Astrocyte (in vitro differentiated cells and primary cell): ENCODE measurements around the gene EPHB1. TPM values are rescaled to one million over a fixed set of nuclear protein-coding genes. Genes with fewer than 3 reads are reported as not detected.

ENCODE experiments used
- DNase-seq: peaks from one replicate; pipeline ENCODE4 v3.0.0-alpha.2; 2010; ENCODE audit warnings: low read depth
- FAIRE-seq: peaks from 2 replicates; lab custom pipeline; 2011; peaks lifted over from hg19 to GRCh38; lab: Jason Lieb, UNC
- H2AFZ ChIP-seq: 2 replicates; pipeline ENCODE4 v1.6.0; 2012; ENCODE audit warnings: low read depth, low read length, inconsistent platforms
- H3K27ac ChIP-seq: 2 replicates; pipeline ENCODE4 v1.5.1; 2011; ENCODE audit warnings: low read depth, low read length, inconsistent platforms
- H3K27me3 ChIP-seq: 2 replicates; pipeline ENCODE4 v1.6.0; 2011; ENCODE audit warnings: low read length, inconsistent platforms; ENCODE audit not compliant: insufficient read depth
- H3K36me3 ChIP-seq: 2 replicates; pipeline ENCODE4 v1.5.1; 2011; ENCODE audit warnings: low read length, inconsistent platforms; ENCODE audit not compliant: insufficient read depth
- H3K4me1 ChIP-seq: 2 replicates; pipeline ENCODE4 v1.5.1; 2011; ENCODE audit warnings: low read length, inconsistent platforms; ENCODE audit not compliant: insufficient read depth
- H3K4me2 ChIP-seq: 2 replicates; pipeline ENCODE4 v1.6.0; 2012; ENCODE audit warnings: low read length, inconsistent platforms
- H3K4me3 ChIP-seq: 2 replicates; pipeline ENCODE4 v1.5.1; 2011; ENCODE audit warnings: low read depth, mild to moderate bottlenecking, low read length, inconsistent platforms; ENCODE audit not compliant: insufficient read depth
- H3K79me2 ChIP-seq: 2 replicates; pipeline ENCODE4 v1.6.0; 2012; ENCODE audit warnings: mild to moderate bottlenecking, low read length, inconsistent platforms; ENCODE audit not compliant: insufficient read depth
- H3K9ac ChIP-seq: 2 replicates; pipeline ENCODE4 v1.6.0; 2012; ENCODE audit warnings: mild to moderate bottlenecking, low read length, inconsistent platforms
- H3K9me3 ChIP-seq: 2 replicates; pipeline ENCODE4 v1.5.1; 2012; ENCODE audit warnings: low read depth, mild to moderate bottlenecking, low read length, inconsistent platforms; ENCODE audit not compliant: insufficient read depth
- H4K20me1 ChIP-seq: 2 replicates; pipeline ENCODE4 v1.6.0; 2012; ENCODE audit warnings: low read length, inconsistent platforms; ENCODE audit not compliant: insufficient read depth
- H3K27ac Mint-ChIP-seq: one replicate; pipeline ENCODE4 v1.8.0; 2021; ENCODE audit warnings: mild to moderate bottlenecking, mixed read lengths; ENCODE audit not compliant: unreplicated experiment
- H3K27me3 Mint-ChIP-seq: one replicate; pipeline ENCODE4 v1.8.0; 2021; ENCODE audit warnings: low read depth, mixed read lengths; ENCODE audit not compliant: unreplicated experiment
- H3K36me3 Mint-ChIP-seq: one replicate; pipeline ENCODE4 v1.8.0; 2021; ENCODE audit warnings: low read depth, mixed read lengths; ENCODE audit not compliant: unreplicated experiment
- H3K4me1 Mint-ChIP-seq: one replicate; pipeline ENCODE4 v1.8.0; 2021; ENCODE audit warnings: low read depth, mixed read lengths; ENCODE audit not compliant: unreplicated experiment
- H3K4me3 Mint-ChIP-seq: one replicate; pipeline ENCODE4 v1.8.0; 2021; ENCODE audit warnings: mild to moderate bottlenecking, moderate library complexity, mixed read lengths; ENCODE audit not compliant: unreplicated experiment
- H3K9me3 Mint-ChIP-seq: one replicate; pipeline ENCODE4 v1.8.0; 2021; ENCODE audit warnings: mild to moderate bottlenecking, mixed read lengths; ENCODE audit not compliant: unreplicated experiment
- EZH2 ChIP-seq: IDR thresholded peaks from 2 replicates; pipeline ENCODE4 v1.6.1; 2012; ENCODE audit warnings: mild to moderate bottlenecking, low read length, inconsistent platforms; ENCODE audit not compliant: insufficient read depth
- total RNA-seq: library from RNA; stranded (reverse); gene quantifications from 2 replicates; pipeline ENCODE4 v1.2.1, GENCODE V29; 2021
- TF ChIP-seq, protein P1 (sequence below): IDR thresholded peaks from 2 replicates; pipeline ENCODE4 v1.5.1; 2011; ENCODE audit warnings: low read depth, mild to moderate bottlenecking, inconsistent platforms, low read length, moderate library complexity; ENCODE audit not compliant: insufficient read depth

Gene EPHB1
- total RNA-seq, 1 donor from 2014 or later, result 4.1 TPM

DNA sequence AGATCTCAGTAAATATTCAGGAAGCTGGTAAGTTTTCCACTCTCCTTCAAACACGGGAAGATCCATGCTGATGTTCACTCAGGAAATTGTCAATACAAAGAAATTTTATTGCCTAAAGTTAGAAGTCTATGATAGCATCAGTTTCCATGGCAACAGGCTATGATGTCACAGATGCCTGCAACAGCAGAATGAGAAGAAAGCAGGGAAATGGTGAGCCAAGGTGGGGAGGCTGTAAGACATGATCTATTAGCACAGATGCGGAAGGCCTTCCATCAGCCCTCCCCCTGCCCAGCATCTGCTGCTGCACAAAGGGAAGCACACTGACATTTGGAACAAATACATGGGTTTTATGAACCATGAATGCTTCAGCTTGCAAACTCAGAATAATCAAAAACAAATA lies 28.6 kb downstream of the EPHB1 start:
- H3K36me3 ChIP-seq, result no peaks in the 10 kb centered on the region
- H3K4me2 ChIP-seq, result no peak overlapping the region
- no peaks in the 10 kb centered on the region for H3K4me1 ChIP-seq
- no peak overlapping the region for H3K4me3 ChIP-seq
- no peak for DNase-seq
- no peaks in the 10 kb centered on the region for H4K20me1 ChIP-seq
- H3K9me3 Mint-ChIP-seq, result no peaks in the 10 kb centered on the region
- H3K27me3 Mint-ChIP-seq, result peaks cover 11% of the 10 kb centered on the region
- no peak overlapping the region for H3K4me3 Mint-ChIP-seq
- no peaks in the 10 kb centered on the region for H3K4me1 Mint-ChIP-seq
- FAIRE-seq, result no peak
- no peaks in the 10 kb centered on the region for H3K27me3 ChIP-seq
- H3K79me2 ChIP-seq, result no peaks in the 10 kb centered on the region
- no peak for TF ChIP-seq EZH2
- TF ChIP-seq, protein P1, sequence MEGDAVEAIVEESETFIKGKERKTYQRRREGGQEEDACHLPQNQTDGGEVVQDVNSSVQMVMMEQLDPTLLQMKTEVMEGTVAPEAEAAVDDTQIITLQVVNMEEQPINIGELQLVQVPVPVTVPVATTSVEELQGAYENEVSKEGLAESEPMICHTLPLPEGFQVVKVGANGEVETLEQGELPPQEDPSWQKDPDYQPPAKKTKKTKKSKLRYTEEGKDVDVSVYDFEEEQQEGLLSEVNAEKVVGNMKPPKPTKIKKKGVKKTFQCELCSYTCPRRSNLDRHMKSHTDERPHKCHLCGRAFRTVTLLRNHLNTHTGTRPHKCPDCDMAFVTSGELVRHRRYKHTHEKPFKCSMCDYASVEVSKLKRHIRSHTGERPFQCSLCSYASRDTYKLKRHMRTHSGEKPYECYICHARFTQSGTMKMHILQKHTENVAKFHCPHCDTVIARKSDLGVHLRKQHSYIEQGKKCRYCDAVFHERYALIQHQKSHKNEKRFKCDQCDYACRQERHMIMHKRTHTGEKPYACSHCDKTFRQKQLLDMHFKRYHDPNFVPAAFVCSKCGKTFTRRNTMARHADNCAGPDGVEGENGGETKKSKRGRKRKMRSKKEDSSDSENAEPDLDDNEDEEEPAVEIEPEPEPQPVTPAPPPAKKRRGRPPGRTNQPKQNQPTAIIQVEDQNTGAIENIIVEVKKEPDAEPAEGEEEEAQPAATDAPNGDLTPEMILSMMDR, result no peak
- H3K36me3 Mint-ChIP-seq, result no peaks in the 10 kb centered on the region
- H3K27ac Mint-ChIP-seq, result no peak overlapping the region
- no peak overlapping the region for H3K9ac ChIP-seq
- H2AFZ ChIP-seq, result no peak overlapping the region
- H3K9me3 ChIP-seq, result no peaks in the 10 kb centered on the region
- H3K27ac ChIP-seq, result no peak overlapping the region

DNA sequence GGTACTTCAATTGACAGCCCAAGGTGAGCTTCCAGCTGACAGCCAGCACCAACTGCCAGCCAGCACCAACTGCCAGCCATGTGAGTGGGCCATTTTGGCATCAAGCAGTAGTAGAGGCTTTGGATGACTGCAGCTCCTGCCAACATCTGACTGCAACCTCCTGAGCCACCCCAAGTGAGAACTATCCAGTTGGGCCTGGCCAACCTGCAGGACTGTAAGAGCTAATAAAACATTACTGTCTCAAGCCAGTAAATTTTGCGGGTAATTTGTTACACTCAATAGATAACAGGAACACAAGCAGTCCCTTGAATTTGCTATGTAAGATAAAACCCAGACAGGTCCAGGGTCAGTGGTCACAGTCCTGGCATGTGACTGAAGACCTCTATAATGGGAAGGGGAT lies 29.7 kb downstream of the EPHB1 start:
- no peak for FAIRE-seq
- no peak overlapping the region for H3K27ac ChIP-seq
- no peak overlapping the region for H2AFZ ChIP-seq
- no peak overlapping the region for H3K9ac ChIP-seq
- no peak overlapping the region for H3K4me3 ChIP-seq
- no peaks in the 10 kb centered on the region for H3K36me3 Mint-ChIP-seq
- H3K9me3 ChIP-seq, result no peaks in the 10 kb centered on the region
- H3K4me1 Mint-ChIP-seq, result no peaks in the 10 kb centered on the region
- H3K27me3 Mint-ChIP-seq, result peaks cover 6% of the 10 kb centered on the region
- TF ChIP-seq, protein P1, result no peak
- no peak for TF ChIP-seq EZH2
- H3K9me3 Mint-ChIP-seq, result no peaks in the 10 kb centered on the region
- H4K20me1 ChIP-seq, result no peaks in the 10 kb centered on the region
- H3K4me2 ChIP-seq, result no peak overlapping the region
- no peaks in the 10 kb centered on the region for H3K27me3 ChIP-seq
- no peaks in the 10 kb centered on the region for H3K4me1 ChIP-seq
- no peak for DNase-seq
- no peaks in the 10 kb centered on the region for H3K79me2 ChIP-seq
- H3K36me3 ChIP-seq, result no peaks in the 10 kb centered on the region
- H3K4me3 Mint-ChIP-seq, result no peak overlapping the region
- no peak overlapping the region for H3K27ac Mint-ChIP-seq

DNA sequence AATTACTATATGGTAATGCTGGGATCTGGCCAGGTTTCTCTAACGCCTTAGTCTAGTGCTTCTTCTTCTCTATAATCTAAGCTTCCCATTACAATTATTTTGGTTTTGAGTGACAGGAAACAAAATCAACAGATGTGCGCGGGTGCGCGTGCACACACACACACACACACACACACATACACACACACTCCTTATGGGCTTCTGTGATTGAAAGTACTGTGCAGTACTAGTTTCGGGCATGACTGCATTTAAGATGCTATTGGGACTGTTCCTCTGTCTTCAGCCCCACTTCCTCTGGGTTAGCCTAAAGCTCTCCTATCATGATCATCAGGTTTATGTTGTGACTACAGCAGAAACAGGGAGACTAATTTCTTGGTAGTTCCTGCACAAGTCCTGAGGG lies 32.2 kb downstream of the EPHB1 start:
- H3K9me3 ChIP-seq, result no peaks in the 10 kb centered on the region
- H2AFZ ChIP-seq, result no peak overlapping the region
- Mint-ChIP-seq H3K36me3 (no peaks in the 10 kb centered on the region), H3K4me1 (no peaks in the 10 kb centered on the region), H3K4me3 (no peak overlapping the region), H3K27ac (no peak overlapping the region), H3K27me3 (peaks cover 6% of the 10 kb centered on the region), H3K9me3 (no peaks in the 10 kb centered on the region)
- DNase-seq, result no peak
- no peaks in the 10 kb centered on the region for H3K4me1 ChIP-seq
- H3K27ac ChIP-seq, result no peak overlapping the region
- no peak for TF ChIP-seq EZH2
- TF ChIP-seq, protein P1, result no peak
- H3K4me2 ChIP-seq, result no peak overlapping the region
- no peaks in the 10 kb centered on the region for H3K79me2 ChIP-seq
- FAIRE-seq, result no peak
- H3K4me3 ChIP-seq, result no peak overlapping the region
- no peaks in the 10 kb centered on the region for H4K20me1 ChIP-seq
- no peak overlapping the region for H3K9ac ChIP-seq
- no peaks in the 10 kb centered on the region for H3K36me3 ChIP-seq
- H3K27me3 ChIP-seq, result no peaks in the 10 kb centered on the region
